ENCODE data around the gene MYO7B.

DNA sequence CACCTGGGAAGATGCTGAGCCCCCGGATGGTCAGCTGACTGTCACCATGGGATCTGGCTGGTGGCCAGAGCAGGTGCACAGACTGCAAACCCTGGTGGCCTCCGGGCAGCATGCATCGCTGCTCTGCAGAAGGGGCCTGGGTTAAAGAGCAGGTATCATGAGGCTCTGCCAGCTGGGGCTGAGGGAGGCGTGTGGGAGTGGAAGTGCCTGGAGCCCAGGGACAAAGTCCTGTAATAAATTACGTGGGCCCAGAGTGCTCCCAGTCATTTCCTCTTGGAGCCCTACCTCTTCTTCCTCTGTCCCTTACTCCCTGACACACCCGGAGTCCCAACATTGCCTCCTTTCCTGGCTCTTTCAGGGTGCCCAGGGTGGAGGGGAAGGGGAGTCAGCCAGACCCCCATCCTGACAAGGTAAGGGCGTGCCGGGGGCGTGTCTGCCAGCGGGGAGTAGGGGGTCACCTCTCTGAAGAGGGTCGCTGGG is at the start of gene MYO7B:
- TF ChIP-seq, protein P1, sequence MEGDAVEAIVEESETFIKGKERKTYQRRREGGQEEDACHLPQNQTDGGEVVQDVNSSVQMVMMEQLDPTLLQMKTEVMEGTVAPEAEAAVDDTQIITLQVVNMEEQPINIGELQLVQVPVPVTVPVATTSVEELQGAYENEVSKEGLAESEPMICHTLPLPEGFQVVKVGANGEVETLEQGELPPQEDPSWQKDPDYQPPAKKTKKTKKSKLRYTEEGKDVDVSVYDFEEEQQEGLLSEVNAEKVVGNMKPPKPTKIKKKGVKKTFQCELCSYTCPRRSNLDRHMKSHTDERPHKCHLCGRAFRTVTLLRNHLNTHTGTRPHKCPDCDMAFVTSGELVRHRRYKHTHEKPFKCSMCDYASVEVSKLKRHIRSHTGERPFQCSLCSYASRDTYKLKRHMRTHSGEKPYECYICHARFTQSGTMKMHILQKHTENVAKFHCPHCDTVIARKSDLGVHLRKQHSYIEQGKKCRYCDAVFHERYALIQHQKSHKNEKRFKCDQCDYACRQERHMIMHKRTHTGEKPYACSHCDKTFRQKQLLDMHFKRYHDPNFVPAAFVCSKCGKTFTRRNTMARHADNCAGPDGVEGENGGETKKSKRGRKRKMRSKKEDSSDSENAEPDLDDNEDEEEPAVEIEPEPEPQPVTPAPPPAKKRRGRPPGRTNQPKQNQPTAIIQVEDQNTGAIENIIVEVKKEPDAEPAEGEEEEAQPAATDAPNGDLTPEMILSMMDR (conservative IDR thresholded peaks at IDR 0.05; ENCODE audit: low read length) = no peak
- no peak for TF ChIP-seq EZH2phosphoT487 (IDR thresholded peaks at IDR 0.05; ENCODE audit: borderline replicate concordance, low read depth, low read length)
